HG02678 (cell line): ENCODE data around the gene LSM11.
"Not testable (repeated sequence)": the region's sequence is repeated elsewhere in the genome, so short reads cannot be mapped to it uniquely, and the experiment has no call there.

Source experiments
- ATAC-seq: cut with Tn5 transposase; IDR thresholded peaks from one replicate; pipeline ENCODE4 v1.9.1; 2021; ENCODE audit warnings: mild to moderate bottlenecking, moderate library complexity; ENCODE audit not compliant: unreplicated experiment

Gene LSM11

DNA sequence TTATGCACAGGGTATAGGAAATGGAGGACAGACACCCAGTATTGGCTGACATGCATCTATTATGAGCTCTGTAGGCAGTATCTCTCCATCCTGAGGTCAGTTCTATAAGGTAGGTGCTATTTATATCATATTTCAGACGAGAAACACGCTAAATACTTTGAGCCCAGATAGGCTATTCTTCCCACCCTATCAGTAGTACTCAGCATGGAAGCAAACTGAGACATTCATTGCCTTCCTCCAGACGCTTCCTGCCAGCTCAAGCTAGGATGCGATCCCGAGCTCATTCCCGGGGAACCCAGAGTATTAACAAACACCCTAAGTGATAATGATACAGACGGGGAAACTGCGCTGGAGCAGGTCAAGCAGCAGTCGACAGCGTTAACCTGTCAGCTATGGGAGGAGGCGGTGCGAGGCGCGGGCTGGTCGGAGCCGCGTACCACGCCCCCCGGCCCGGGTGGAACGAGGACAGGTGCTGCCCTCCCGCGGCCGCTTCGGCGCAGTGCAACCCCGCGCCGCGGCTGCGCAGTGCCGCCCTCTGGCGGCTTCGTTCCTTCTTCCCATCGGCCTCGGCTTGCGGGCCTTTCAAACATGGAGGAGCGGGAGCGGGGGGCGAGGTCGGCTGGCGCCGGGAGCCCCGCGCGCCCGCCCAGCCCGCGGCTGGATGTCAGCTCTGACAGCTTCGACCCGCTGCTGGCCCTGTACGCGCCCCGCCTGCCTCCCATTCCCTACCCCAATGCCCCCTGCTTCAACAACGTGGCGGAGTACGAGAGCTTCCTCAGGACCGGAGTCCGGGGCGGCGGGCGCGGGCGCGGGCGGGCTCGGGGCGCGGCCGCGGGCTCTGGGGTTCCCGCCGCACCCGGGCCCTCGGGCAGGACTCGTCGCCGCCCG, at the start of gene LSM11:
Gene LSM11 (plus strand): TSS at position 550 of the 888 bp plus-strand sequence. CDS start 39 bp downstream, at position 589.
- ATAC-seq = peak; percentile 93

- not testable (repeated sequence) for ATAC-seq
Measured at GRCh38 chr5:157693816-157694215, 49.7 kb upstream of the LSM11 start.

GRCh38 chr5:157696154-157696553, 47.4 kb upstream of the LSM11 start:
- ATAC-seq = not testable (repeated sequence)

DNA sequence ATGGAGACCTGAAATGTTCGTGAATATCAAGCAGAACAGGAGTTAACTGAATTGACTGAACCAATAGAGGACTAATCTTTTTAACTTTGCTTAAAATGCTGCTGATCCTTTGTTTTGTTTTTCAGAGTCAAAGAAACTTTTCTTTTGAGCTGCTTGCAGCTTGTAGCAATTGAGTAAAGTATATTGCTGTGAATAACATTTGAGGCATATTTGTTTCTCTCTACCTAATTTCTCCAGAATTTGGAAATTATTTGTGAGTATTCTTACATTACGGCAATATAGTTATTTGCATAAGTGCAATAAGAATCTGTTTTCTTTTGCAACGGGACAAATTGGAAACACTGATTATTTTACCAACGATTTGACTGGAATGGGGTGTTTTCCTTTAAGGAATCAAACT, 44.8 kb upstream of the LSM11 start:
- not testable (repeated sequence) for ATAC-seq

DNA sequence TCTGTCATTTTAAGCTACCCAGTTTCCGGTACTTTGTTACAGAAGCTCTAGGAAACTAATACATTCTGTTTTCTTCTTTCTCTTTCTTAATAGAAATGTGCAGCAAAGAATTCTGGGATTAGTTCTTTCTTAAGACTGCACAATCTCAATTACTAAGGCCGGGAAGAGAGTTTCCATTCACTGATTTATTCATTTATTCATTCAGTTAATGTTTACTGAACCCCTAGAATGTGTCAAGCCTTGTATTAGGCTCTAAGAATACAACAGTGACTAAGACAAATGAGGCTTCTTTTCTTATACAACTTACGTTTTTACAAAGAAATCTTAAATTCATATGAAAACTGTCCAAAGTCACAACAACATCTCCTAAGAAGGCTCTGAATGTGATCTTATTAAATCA, 39.8 kb upstream of the LSM11 start:
- ATAC-seq = no peak

DNA sequence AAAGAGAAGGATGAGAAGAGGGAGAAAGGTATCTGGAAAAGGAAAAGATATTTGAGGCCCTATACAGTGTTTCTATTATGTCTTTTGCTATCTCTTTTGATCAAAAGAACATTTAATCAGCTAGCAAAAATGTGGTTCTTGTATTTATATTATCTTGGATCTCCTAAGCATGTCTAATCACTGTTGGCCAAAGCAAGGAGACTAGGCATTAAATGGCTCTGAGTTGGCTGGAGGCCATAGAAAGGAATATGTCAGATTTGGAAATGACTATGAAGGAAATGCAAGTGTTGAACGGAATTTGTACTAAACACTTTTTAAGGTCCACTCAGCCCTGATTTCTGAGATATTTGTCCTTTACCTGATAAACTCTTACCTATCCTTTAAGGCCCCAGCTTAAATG, 34.6 kb upstream of the LSM11 start:
- ATAC-seq = no peak

GRCh38 chr5:157709346-157709745, 34.2 kb upstream of the LSM11 start:
- no peak for ATAC-seq

- no peak for ATAC-seq
Measured at GRCh38 chr5:157710431-157710830, 33.1 kb upstream of the LSM11 start.

DNA sequence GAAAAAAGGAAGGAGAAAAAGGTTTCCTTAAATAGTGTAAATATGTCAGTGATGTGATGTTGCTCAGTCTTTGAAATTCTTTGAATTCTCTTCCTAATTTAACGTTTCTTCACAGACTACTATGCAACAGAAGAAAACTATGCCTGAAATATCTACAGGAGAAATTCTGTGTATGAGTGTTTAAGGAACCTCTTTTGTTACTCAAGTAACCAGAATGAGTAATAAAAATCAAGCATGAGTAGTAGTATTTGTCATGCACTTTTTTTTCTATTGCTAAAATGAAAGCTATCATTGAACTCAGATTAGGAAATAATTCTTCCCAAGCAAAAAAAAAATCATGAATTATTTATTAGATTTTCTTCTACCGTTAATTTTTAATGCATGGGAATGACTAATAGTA, 32.6 kb upstream of the LSM11 start:
- no peak for ATAC-seq

DNA sequence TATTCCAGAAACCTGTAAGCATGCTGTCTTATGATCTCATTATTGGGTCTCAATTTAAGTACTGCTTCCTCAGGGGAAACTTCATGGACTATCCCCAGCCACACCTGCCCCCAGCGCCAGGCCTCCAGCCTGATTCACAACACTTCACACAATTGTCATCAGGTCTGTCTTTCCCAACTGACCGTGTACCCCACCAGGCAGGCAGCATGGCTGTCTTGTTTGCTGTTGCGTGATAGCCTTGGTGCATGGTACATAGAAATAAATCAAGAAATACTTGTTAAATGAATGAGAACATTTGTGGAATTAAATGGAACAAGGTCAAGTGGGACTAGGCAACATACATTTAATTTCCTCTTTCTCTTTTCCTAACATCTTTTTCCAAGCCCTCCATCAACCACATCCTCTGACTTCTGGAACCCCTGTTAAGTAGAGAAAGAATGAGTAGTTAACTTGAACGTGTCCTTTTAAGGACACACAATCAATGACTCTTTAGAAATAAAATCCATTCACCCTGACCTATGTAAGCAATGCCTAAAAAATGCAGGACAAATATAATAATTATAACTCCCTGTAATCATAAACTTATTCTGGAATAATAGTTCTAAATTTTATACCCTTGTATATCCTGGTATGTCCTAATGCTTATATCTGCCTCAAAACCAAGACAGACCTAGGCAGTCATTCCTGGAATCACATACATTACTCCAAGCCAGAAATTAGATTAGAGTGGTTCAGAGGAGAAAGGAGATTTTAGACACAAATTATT, 29.5 kb upstream of the LSM11 start:
- ATAC-seq = no peak

DNA sequence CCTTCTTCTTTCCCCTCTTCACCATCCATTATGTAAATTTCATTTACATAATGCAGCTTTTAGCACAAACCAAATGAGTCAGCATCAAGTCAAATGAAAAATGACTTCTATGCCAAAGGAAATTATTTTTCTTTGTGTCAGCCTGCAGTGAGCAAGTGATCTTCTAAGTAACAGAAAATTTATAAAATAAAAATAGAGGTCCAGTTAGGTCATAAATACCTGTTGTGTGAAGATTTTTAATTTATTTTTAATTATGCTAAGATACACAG, 29.0 kb upstream of the LSM11 start:
- no peak for ATAC-seq

DNA sequence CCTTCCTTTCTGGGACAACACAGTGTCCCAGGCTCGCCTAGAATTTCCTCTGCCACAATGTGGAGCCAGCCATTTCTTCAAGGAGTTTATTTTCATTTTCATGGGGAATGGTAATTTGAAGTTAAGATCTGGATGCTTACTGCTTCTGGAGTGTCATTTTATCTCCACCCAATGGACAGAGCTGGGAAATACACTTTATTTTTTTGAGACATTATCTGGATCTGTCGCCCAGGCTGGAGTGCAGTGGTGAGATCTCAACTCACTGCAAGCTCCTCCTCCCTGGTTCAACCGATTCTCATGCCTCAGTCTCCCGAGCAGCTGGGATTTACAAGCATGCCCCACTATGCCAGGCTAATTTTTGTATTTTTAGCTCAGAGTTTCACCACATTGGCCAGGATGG, 25.0 kb upstream of the LSM11 start:
- ATAC-seq = peak; percentile 53

GRCh38 chr5:157719245-157719644, 24.3 kb upstream of the LSM11 start:
- no peak for ATAC-seq

GRCh38 chr5:157721159-157721558, 22.4 kb upstream of the LSM11 start:
- ATAC-seq = no peak

DNA sequence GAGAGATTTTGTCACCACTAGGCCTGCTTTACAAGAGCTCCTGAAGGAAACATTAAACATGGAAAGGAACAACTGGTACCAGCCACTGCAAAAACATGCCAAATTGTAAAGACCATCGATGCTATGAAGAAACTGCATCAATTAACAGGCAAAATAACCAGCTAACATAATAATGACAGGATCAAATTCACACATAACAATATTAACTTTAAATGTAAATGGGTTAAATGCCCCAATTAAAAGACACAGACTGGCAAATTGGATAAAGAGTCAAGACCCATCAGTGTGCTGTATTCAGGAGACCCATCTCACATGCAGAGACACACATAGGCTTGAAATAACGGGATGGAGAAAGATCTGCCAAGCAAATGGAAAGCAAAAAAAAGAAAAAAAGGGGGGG, 20.6 kb upstream of the LSM11 start:
- not testable (repeated sequence) for ATAC-seq

- ATAC-seq = not testable (repeated sequence)
Measured at GRCh38 chr5:157726607-157727006, 16.9 kb upstream of the LSM11 start.

DNA sequence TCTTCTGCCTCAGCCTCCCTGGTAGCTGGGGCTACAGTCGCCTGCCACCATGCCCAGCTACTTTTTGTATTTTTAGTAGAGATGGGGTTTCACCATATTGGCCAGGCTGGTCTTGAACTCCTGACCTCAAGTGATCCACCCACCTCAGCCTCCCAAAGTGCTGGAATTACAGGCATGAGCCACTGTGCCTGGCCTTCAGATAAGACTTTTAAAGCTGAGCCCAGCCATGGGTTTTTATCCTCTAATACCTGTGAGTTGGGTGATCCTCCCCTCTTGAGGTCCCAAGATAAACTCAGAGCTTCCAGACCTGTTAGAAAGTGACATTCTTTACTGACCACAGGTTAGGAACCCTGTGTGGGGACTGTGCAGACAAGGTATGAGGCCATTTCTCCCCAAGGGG, 15.7 kb upstream of the LSM11 start:
- ATAC-seq = not testable (repeated sequence)

DNA sequence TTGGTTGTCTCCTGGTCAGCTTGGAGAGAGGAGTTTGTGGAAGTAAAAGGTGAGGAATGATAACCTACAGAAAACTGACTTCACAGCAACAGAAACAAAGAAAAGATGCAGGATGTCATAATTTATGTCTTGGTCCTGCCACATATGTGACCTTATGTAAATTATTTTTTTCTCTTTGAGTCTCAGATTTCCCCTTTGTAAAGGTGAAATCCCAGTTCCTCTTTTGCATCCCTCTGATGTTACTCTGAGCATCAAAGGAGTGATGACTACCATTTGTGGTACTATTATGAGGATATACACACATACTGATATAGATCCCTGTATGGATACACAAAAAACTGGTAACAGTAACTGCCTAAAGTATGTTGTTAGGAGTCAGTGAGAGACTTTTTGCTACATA, 13.7 kb upstream of the LSM11 start:
- peak; percentile 57 for ATAC-seq

DNA sequence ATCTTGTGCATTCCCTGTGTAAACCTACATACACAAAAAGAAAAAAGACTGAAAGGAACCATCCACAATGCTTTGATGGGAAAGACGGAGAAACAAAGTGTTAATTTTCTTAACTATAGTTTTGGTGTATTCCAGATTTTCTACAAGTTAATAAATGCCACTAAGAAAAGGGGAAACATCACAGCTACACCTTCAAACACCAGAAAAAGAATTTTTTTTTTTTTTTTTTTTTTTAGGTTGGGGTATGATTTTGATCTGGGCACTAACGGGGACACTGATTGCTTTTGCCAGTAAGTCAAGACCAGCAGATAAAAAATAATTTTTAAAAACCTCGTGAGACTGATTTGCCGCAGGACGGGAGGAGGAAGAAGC, 12.6 kb upstream of the LSM11 start:
- no peak for ATAC-seq

DNA sequence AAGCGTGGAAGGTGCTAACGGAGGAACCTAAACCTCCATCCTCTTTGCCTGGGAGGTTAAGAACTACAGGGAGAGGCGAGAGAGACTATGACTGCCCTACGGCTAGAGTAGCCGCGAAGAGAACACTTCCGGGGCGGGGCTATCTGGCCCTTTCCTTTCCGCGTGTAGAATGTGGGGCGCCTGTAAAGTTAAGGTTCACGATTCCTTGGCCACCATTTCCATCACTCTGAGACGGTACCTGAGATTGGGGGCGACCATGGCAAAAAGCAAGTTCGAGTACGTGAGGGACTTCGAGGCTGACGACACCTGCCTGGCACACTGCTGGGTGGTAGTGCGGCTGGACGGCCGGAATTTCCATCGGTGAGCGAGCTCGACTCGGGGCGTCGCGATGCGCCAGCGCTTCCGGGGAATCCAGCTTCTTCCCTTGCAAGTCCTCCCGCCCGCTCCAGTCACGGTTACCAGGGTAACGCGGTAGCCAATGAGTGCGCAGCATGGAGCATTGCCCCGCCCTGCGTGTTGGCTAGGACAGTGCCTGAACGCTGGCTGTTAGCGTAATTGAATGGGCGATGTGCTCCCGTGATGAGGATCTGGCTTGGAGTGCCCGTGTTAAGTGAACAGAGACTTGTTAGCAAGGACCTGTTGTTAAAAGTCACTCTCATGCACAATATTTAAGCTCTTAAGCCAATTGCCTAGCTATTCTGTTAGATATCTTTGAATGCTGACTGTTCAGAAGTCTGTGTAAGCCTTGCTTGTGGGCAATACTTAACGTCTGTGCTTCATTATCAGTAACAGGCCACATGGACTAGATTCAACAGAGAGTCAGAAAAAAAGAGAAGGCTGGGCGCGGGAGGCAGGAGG, 12.0 kb upstream of the LSM11 start, which contains the start of gene THG1L:
Gene THG1L (plus strand): TSS at position 149 of the 858 bp plus-strand sequence. CDS start 21 bp downstream, at position 170.
- ATAC-seq = peak; percentile 93

GRCh38 chr5:157732130-157732514, 11.4 kb upstream of the LSM11 start:
- ATAC-seq = no peak
